Head of caudate nucleus (tissue), 42 donors: ENCODE measurements around the gene FAM237A.
A peak's percentile ranks its signal among the peaks of the same experiment; 100 is the strongest.

Source experiments
- DNase-seq, 42 donors: peaks; one replicate each; pipeline versions ENCODE4 v3.0.0 to v3.0.0-alpha.2; 2020 to 2021; ENCODE audit warnings: mixed read lengths in 7 of 42
- intact Hi-C: fragments of 100-400 bp; cut with DNase I; formaldehyde crosslinking; loops from one replicate; pipeline ENCODE4 v1.15.0; 2022

Gene FAM237A

DNA sequence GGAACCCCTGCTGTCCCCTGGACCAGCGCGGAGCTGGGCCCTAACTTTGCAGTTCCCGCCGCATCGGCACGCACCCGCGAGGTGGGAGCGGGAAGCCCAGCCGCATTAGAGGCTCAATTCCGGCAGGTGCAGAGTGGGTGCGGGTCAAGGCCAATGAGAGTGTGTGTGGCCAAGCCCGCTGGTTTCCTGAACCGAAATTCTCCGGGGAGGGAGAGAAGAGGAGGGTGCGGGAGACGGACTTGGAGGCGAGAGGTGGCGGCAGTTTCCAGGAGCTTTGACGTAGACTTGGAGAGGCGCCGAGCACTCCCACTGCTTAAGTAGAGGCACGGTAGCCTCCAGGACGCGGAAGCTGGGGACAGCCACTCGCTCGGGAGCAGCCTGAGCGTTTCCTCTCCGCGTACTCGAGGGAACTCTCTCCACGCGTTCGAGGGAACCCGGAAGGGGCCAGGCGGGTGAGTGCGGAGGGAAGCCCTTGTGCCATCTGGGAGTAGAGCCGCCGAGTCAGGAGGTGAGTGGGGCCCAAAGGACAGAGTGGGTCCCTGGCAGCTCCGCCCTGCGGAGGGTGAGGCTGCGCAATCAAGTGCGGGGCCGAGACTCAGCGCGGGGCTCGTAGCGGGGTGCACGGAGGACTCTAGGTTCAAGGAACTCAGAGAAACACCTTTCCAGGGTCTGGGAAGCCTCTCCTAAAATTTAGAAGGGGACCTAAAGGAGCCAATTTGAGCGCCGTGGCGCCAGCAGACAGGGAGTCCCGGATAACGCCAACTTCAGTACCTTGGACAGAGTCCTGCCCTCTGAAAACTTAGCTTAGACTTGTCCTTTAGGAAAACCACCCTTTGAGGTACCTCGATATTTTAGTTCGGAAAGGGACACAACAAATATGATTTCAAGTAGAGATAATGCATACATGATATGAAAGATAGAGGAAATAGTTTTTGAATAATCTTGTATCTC is at the start of gene FAM237A:
Gene FAM237A, plus strand, starts transcription at position 413 of the 951 bp plus-strand sequence. CDS start 1,750 bp downstream, outside the sequence.
- intact Hi-C loops, result no loop called here
- peak in 19 of 42 donors; percentile 2 to 54 (median 23) for DNase-seq

GRCh38 chr2:206597717-206598218 is 44.5 kb upstream of the FAM237A start:
- intact Hi-C loops, result no loop called here
- peak in 6 of 42 donors; percentile 24 to 60 (median 39) for DNase-seq

- DNase-seq, result no peak
- intact Hi-C loops, result no loop called here
Observed at GRCh38 chr2:206603243-206603642, 39.0 kb upstream of the FAM237A start.

DNA sequence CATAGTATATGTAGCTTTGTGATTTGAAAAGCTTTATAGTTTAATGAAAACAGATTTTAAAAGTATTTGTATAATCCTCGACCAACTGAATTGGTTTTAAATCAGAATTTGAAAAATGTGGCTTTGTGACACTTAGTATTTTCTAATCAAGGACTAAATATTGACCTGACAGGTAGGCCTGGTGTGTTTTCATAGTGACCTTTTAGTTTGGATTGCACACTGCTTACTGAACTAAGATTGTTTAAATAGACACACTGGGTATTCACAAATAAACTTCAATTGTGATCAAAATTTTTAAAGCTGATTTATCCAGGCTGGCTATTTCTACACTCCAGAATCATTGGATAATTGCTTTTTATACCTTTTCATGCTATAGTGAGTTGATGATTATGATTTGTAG is 31.8 kb upstream of the FAM237A start:
- DNase-seq, result no peak
- intact Hi-C loops, result no loop called here

DNA sequence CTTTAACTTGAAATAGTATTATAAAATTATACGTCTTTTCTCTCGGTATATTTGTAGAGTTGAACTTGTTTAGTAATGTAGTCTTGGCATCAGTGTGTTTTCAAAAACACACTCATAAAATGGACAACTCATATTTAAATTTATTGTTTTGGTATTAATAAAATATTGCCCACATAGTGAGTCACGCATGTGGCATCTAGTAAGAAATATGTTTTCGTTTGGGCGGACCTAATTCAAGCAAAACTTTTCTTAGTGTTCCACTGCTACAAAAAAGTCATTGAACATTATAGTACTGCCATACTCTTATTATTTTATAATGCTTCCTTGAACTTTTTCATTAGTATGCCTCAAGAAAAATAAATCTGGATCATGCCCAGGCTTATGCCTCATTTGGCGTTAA is 31.1 kb upstream of the FAM237A start:
- intact Hi-C loops, result no loop called here
- DNase-seq, result no peak

DNA sequence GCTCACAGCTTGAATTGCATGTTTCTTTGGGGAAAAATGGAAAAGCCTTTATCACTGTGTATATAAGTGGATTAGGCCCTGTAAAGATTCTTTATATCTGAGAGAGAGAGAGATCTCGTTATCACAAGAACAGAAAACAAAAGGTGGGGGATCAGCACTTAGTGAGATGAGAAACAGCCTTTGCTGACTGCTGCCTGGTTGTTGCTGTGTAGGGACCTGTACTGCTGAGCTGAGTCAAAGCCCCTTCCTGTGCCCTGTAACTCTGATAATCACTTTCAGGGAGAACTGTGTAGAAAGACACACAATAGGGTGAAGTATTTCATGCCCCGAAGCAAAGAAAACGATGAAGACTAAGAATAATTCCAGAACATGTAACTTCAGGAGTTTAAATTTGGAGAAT is 30.6 kb upstream of the FAM237A start:
- no peak for DNase-seq
- intact Hi-C loops, result no loop called here

DNA sequence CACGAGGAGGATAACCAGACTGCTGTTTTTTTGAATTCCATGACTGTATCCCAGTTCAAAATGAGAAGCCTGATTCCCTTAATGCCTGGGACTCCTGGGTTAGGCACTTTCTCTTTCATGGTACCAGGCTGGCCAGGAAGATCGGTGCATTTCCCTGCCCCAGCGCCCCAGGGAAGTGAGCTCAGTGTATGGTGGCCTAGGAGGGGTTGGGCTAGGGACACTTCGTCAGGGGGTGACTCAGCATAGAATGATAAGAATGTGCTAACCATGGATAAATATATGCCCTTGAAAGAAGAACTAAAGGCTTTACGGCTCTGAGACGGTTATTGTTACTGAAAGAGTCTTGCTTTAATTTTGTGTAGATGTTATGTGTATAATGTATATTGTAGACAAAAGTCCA is 27.5 kb upstream of the FAM237A start:
- DNase-seq, result no peak
- intact Hi-C loops, result no loop called here

GRCh38 chr2:206615417-206616089 is 26.7 kb upstream of the FAM237A start:
- intact Hi-C loops, result no loop called here
- DNase-seq, result no peak

- no peak for DNase-seq
- intact Hi-C loops, result no loop called here
Observed at GRCh38 chr2:206616151-206616550, 26.1 kb upstream of the FAM237A start.

- intact Hi-C loops, result no loop called here
- DNase-seq, result no peak
Observed at GRCh38 chr2:206619011-206619410, 23.3 kb upstream of the FAM237A start.

DNA sequence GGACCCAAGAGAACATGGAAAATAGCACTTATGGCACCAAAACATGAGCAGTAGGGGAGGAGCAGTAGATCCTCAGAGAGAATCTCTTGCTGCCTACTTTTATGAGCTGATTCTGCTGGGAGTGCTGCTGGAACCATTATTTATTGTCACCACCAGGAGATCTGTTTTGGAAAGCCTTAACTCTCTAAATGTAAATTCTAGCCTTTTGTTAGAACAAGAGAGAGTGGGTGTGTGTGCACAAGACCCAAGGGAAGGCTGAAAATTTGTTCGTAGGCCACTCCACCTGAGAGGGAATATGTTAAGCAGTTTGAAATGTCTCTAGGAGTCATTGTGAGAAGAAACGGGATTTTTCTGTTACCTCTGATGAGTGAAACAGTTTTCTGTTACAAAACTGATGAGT is 16.2 kb upstream of the FAM237A start:
- intact Hi-C loops, result no loop called here

DNA sequence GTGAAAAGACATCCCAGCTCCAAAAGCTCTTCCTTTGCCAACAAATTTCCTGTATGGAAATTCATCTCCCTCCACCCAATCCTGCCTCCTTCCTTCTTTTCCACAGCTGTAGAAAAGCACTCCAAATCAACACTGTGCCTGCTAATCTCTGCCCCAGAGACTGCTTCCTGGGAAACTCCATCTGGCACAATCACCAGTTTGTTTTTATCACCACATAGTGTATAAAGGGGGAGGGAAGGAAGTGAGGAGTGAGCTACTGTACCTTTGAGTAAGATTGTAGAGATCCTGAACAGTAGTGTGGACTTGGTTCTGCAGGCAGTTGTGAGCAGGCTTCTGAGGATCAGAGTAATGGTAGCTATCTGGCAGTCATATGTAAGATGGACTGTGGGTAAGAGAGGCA is 14.7 kb upstream of the FAM237A start:
- intact Hi-C loops, result no loop called here
- DNase-seq, result no peak

More for the DNA sequence above, 16.2 kb upstream of the FAM237A start:
- DNase-seq, result no peak

DNA sequence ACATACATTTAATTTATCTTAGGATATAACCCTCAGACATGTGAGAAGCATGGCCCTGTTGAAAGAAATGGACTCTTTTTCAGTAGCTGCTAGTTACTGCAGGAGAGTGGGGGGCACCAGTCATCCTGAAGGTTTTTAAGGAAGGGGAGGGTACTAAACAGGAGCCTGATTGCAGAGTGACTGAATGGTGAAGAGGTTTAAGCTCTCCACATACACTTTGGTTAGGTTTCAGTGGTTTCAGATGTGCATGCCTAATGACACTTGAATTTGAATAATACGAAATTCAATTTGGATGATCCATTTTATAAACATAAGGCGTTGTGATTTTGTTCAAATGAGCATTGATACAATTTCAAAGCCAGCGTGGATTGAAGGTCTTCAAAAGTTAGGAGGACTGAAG is 10.9 kb upstream of the FAM237A start:
- DNase-seq, result no peak
- intact Hi-C loops, result no loop called here

DNA sequence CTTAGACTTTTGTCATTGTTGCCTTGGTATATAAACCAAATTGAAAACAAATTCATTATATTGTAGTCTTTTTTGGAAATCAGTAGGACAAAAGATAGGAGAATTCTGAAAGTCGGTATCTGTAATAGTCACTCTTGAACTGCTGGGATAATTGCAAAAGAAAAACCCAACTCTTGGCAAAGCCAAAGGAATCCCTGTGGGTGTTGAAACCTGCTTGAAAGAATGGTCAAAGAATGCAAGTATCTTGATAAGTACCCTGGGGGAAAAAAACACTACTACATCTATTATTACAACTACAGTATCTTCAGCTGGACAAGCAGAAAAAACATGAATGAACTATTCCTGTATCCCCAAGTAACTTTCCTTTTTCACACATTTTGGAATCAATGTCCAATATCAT is 7.3 kb upstream of the FAM237A start:
- intact Hi-C loops, result no loop called here
- no peak for DNase-seq

- DNase-seq, result no peak
- intact Hi-C loops, result no loop called here
Observed at GRCh38 chr2:206639636-206640035, 2.7 kb upstream of the FAM237A start.

DNA sequence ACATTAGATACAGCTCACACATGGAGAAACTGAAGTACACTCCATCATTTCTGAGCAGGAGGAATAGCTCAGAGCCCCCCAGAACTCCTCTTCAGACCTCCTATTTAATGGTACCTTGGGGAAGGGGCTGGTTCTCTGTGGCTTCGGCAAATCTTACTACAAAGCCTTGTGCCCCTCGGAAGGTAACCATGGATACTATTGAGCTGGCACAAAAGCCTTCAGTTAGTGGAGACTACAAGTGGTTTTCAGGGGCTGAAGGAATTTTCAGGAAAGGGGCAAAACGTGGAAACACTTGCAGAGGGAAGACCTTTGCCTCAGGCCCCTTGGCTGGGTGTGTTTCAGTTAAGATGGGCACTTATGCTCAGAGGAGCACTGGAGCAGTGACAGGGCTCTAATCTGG is 1.1 kb upstream of the FAM237A start:
- no peak for DNase-seq
- intact Hi-C loops, result no loop called here

- intact Hi-C loops, result no loop called here
- no peak for DNase-seq
Observed at GRCh38 chr2:206647985-206648384, 5.7 kb downstream of the FAM237A start.

- intact Hi-C loops, result no loop called here
- DNase-seq, result no peak
Observed at GRCh38 chr2:206657087-206657486, 14.8 kb downstream of the FAM237A start.

DNA sequence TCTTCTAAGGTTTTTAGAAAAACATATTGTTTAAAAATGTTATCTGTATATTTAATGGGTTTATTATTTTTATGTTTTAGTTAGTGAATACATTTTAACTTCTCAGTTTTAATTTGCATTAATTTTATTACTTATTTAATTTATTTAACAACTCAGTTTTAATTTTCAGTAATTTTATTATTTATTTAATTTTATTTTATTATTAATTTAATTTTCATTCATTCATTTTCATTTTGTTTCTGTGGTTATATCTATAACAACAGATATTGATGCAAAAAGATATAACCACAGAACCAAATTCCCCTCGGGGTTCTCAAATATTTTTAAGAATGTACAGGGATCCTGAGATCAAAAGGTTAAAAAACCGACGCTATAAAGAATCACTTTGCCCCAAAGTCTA is 23.0 kb downstream of the FAM237A start:
- intact Hi-C loops, result no loop called here

More for the DNA sequence above, 23.0 kb downstream of the FAM237A start:
- no peak for DNase-seq
